Fibroblast of mammary gland (primary cell): ENCODE data around the gene BAZ1A.

Experiments
- DNase-seq: peaks from one replicate; pipeline ENCODE4 v3.0.0-alpha.2; 2010; ENCODE audit warnings: low read depth
- H3K4me3 ChIP-seq: 2 replicates; pipeline ENCODE4 v1.5.1; 2011; ENCODE audit warnings: low read depth, mild to moderate bottlenecking, low read length, moderate library complexity; ENCODE audit not compliant: control insufficient read depth
- TF ChIP-seq, protein P1 (sequence below): conservative IDR thresholded peaks from 2 replicates; pipeline ENCODE4 v1.5.1; 2011; ENCODE audit warnings: low read depth, low read length, inconsistent platforms; ENCODE audit not compliant: control insufficient read depth, insufficient read depth

Gene BAZ1A

DNA sequence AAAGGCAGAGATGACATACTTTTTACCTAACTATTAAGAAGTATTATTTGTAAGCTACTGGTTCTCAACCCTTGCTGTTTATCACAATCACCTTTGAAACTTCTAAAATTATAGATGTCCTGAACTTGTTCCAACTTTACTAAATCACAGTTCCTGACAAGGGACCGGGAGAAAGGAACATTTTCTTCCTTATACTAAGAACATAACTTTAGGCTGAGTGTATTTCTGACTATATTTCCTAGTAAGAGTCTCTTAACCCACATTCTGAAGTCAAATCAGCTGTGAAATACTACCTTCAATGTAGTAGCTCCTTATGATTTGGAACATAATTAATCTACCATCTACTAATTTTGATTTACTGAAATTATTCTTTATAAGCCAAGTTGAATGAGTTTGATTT lies 80.2 kb downstream of the BAZ1A start:
- peak; percentile 51 for DNase-seq
- TF ChIP-seq, protein P1, sequence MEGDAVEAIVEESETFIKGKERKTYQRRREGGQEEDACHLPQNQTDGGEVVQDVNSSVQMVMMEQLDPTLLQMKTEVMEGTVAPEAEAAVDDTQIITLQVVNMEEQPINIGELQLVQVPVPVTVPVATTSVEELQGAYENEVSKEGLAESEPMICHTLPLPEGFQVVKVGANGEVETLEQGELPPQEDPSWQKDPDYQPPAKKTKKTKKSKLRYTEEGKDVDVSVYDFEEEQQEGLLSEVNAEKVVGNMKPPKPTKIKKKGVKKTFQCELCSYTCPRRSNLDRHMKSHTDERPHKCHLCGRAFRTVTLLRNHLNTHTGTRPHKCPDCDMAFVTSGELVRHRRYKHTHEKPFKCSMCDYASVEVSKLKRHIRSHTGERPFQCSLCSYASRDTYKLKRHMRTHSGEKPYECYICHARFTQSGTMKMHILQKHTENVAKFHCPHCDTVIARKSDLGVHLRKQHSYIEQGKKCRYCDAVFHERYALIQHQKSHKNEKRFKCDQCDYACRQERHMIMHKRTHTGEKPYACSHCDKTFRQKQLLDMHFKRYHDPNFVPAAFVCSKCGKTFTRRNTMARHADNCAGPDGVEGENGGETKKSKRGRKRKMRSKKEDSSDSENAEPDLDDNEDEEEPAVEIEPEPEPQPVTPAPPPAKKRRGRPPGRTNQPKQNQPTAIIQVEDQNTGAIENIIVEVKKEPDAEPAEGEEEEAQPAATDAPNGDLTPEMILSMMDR = no peak
- no peak overlapping the region for H3K4me3 ChIP-seq

DNA sequence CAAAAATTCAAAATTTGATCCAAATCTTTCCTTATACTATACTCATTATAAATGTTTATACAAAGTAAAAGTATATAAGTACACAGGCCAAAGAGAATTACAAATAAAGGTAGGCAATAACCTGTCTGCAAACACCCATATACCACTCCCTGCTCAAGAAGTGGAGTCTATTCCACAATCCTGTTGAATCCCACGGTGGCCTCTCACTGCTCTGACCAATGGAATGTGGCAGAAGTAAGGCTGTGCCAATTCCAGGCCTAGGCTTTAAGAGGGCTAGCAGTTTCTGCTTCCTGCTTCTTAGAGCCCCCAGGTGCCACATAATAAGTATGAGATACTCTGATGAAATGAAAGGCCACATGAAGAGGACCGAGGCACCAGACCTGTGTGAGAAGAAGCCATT lies 80.9 kb downstream of the BAZ1A start:
- peak; percentile 15 for DNase-seq

DNA sequence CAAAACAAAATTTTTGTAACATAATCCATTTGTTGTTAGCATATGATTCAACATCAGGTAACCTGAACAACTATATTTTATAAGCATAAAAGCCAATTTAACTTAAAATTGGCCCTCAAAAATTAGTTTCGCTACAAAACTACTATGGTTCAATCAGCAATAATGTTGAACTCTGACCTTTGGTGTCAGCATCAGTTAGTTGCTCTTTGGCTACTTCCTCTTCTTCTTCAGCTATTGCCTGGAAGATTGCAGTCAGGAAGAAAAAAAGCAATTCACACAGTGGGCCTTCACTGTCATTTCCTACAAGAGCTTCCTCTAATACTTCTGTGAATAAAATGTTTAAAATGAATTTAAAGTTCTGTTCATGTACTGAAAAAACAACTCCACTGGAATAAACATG lies 82.6 kb downstream of the BAZ1A start:
- TF ChIP-seq, protein P1 = no peak
- DNase-seq = no peak

More for the DNA sequence above, 80.9 kb downstream of the BAZ1A start:
- TF ChIP-seq, protein P1 = no peak
- H3K4me3 ChIP-seq = no peak overlapping the region

DNA sequence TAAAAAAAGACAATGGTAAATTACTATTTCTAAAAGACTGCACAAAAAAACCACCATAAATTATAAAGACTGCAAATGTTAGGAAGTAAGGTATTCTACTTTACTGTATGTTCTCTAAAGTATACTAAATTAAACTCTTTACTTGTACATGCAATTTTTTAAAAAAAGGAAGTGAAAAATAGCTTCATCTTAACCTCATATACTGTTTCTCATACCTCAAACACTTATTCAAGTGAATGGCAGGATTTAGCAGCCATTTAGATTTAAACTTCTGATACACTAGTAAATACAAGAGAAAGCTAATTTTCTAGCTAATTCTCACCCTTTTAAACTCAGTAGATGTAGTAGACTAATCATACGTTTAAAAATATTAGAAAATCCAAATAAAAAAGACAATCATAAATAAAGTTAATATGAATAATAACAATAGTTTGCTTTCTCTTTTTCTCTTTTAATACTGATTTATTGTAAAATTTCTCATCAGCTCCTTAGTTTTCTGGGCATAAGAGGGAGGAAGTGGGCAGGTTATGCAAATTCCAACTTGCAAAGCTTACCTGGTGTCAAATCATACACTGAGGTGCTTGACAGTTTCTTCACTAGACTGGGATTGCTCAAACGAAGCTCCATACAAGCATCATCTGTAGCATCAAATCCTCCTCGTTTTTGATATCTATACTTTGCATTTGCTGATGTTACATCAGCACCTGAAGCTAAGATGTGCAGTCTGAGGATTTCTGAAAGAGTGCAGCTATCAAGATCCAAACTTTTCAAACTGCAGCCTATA lies 89.7 kb downstream of the BAZ1A start:
- TF ChIP-seq, protein P1 = no peak
- H3K4me3 ChIP-seq = no peak overlapping the region
- DNase-seq = no peak

More for the DNA sequence above, 82.6 kb downstream of the BAZ1A start:
- H3K4me3 ChIP-seq = no peak overlapping the region

DNA sequence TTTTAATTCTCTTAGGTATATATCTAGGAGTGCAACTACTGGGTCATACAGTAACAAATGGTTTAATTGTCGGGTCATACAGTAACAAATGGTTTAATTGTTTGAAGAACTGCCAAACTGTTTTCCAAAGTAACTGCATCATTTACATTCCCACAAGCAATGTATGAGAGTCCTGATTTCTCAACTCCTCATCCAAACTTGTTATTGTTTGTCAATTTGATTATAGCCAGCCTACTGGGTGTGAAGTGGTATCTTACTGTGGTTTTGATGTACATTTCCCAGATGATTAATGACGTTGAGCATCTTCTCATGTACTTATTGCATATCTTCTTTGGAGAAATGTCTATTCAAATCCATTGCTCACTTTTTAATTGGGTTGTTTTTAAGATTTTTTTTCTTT lies 93.1 kb downstream of the BAZ1A start:
- DNase-seq = peak; percentile 67
- no peak overlapping the region for H3K4me3 ChIP-seq
- TF ChIP-seq, protein P1 = no peak

DNA sequence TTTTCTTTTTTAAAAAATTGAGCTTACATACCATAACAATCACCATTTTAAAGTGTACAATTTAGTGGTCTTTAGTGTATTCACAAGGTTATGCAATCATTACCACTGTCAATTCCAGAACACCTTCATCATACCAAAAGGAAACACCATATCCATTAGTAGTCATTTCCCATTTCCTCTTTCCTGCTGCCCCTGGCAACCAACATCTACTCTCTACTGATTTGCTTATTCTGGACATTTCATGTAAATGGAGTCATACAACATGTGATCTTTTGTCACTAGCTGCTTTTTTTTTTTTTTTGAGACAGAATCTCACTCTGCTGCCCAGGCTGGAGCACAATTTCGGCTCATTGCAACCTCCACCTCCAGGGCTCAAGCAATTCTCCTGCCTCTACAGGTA lies 93.9 kb downstream of the BAZ1A start:
- peak; percentile 92 for DNase-seq
- TF ChIP-seq, protein P1 = no peak
- no peak overlapping the region for H3K4me3 ChIP-seq
